ENCODE results near the gene CLIC3. TPM values are rescaled to one million over a fixed set of nuclear protein-coding genes. Genes with fewer than 3 reads are reported as not detected.

CLIC3 gene
- total RNA-seq, 1 donor from 2014 or later: 49.3 TPM

DNA sequence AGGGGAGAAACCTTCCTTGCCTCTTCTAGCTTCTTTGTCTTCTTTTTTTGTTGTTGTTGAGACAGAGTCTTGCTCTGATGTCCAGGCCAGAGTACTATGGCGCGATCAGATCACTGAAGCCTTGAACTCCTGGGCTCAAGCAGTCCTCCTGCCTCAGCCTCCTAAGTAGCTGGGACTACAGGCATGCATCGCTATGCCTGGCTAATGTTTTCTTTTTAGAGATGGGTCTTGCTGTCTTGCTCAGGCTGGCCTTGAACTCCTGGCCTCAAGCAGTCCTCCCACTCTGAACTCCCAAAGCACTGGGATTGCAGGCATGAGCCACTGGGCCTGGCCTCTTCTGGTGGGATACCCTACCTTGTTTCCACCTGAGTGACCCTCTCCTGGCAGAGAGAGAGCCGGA lies 7.5 kb downstream of the CLIC3 start:
- intact Hi-C loops (cut with DNase I): no loop called here
- ATAC-seq: no peak
- Histone ChIP-seq H3K4me1 (peaks cover 27% of the 10 kb centered on the region), H3K36me3 (peaks cover 7% of the 10 kb centered on the region), H3K27me3 (ENCODE audit: low read depth) (peaks cover 28% of the 10 kb centered on the region), H3K4me3 (no peak overlapping the region), H3K9me3 (no peaks in the 10 kb centered on the region), H3K27ac (no peak overlapping the region)
- TF ChIP-seq, protein P1, sequence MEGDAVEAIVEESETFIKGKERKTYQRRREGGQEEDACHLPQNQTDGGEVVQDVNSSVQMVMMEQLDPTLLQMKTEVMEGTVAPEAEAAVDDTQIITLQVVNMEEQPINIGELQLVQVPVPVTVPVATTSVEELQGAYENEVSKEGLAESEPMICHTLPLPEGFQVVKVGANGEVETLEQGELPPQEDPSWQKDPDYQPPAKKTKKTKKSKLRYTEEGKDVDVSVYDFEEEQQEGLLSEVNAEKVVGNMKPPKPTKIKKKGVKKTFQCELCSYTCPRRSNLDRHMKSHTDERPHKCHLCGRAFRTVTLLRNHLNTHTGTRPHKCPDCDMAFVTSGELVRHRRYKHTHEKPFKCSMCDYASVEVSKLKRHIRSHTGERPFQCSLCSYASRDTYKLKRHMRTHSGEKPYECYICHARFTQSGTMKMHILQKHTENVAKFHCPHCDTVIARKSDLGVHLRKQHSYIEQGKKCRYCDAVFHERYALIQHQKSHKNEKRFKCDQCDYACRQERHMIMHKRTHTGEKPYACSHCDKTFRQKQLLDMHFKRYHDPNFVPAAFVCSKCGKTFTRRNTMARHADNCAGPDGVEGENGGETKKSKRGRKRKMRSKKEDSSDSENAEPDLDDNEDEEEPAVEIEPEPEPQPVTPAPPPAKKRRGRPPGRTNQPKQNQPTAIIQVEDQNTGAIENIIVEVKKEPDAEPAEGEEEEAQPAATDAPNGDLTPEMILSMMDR (IDR thresholded peaks at IDR 0.05): no peak
- no peak for DNase-seq

- no peak overlapping the region for H3K4me3 ChIP-seq
These were observed 10.5 kb downstream of the CLIC3 start for GRCh38 chr9:136985853-136986252.

DNA sequence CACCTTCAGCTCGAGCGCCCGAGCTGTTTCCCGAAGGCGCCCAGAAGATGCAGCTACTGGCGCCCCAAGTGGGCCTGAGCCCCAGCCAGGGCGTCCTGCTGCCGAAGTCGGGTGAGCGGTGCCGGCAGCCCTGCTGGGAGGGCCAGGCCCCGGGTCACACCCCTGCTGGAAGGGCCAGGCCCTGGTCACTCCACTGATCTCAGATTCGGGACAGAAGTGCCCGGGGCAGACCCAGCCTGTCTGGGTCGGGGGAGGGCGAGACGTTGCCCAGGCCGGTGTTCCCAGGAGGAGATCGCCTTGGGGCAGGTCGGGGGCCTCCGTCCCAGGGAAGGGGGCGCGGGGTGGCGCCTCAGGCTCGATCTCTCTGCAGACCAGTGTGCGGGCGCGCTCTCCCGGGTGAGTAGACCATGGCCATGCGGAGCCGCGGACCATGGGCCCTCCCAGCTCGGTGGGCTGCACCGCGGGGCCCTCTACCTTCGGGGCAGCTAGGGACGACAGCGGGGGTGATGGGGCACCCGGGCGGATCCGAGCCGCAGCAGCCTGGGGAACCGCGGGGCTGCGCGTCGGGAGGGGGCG lies 11.3 kb downstream of the CLIC3 start:
- intact Hi-C loops (cut with DNase I): no loop called here
- DNase-seq (no peak), ATAC-seq (peak in 1 of 2 donors; percentile 3)
- H3K9me3 ChIP-seq: no peaks in the 10 kb centered on the region
- no peaks in the 10 kb centered on the region for H3K36me3 ChIP-seq
- TF ChIP-seq, protein P1 (IDR thresholded peaks at IDR 0.05): no peak
- no peak overlapping the region for H3K4me3 ChIP-seq
- peaks cover 28% of the 10 kb centered on the region for H3K27me3 ChIP-seq (ENCODE audit: low read depth)
- peaks cover 19% of the 10 kb centered on the region for H3K4me1 ChIP-seq
- H3K27ac ChIP-seq: no peak overlapping the region

More at GRCh38 chr9:136985853-136986252, 10.5 kb downstream of the CLIC3 start:
- Histone ChIP-seq H3K27me3 (ENCODE audit: low read depth) (peaks cover 28% of the 10 kb centered on the region), H3K4me1 (peaks cover 16% of the 10 kb centered on the region), H3K27ac (no peak overlapping the region), H3K9me3 (no peaks in the 10 kb centered on the region), H3K36me3 (no peaks in the 10 kb centered on the region)
- TF ChIP-seq, protein P1 (IDR thresholded peaks at IDR 0.05): no peak
- intact Hi-C loops (cut with DNase I): no loop called here
- DNase-seq (no peak), ATAC-seq (no peak)

DNA sequence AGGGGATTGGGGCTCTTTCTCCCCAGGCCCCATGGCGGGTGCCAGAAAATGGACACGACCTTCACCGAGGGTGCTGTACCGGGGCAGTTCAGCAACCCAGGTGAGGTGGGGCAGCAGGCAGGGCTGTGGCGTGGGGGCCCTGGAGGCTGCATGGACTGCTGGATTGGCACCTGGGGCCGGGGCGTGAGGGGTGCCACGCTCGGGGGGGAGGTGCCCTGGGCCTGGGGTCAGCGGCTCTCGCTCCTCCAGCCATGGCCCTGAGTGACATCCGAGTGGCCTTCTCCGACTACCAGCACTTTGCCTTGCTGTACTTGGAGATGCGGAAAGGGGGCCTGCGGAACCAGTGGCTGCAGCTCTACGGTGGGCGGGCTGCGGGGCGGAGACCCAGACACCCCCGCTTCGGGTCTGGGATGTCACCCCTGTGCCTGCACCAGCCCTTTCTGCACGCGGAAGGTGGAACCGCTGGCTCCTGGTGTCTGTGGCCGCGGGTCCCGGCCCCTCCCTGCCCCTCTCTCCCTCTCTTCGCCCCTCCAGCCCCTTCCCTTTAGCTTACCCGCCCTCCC lies 11.8 kb downstream of the CLIC3 start:
- DNase-seq (no peak), ATAC-seq (no peak)
- Histone ChIP-seq H3K4me1 (peaks cover 19% of the 10 kb centered on the region), H3K27ac (no peak overlapping the region), H3K27me3 (ENCODE audit: low read depth) (peaks cover 28% of the 10 kb centered on the region), H3K4me3 (no peak overlapping the region), H3K9me3 (no peaks in the 10 kb centered on the region), H3K36me3 (no peaks in the 10 kb centered on the region)
- TF ChIP-seq, protein P1 (IDR thresholded peaks at IDR 0.05): no peak
- intact Hi-C loops (cut with DNase I): no loop called here

- intact Hi-C loops (cut with DNase I): no loop called here
- peaks cover 28% of the 10 kb centered on the region for H3K27me3 ChIP-seq (ENCODE audit: low read depth)
- no peak overlapping the region for H3K4me3 ChIP-seq
- no peak for DNase-seq
- TF ChIP-seq, protein P1 (IDR thresholded peaks at IDR 0.05): no peak
- peaks cover 19% of the 10 kb centered on the region for H3K4me1 ChIP-seq
- no peak for ATAC-seq
- no peaks in the 10 kb centered on the region for H3K9me3 ChIP-seq
- H3K27ac ChIP-seq: no peak overlapping the region
- no peaks in the 10 kb centered on the region for H3K36me3 ChIP-seq
These were observed 12.6 kb downstream of the CLIC3 start for GRCh38 chr9:136983656-136984314.

All from lower lobe of right lung (tissue), 2 donors.